ENCODE measurements around the gene PASK.
"Not testable (repeated sequence)": the region's sequence is repeated elsewhere in the genome, so short reads cannot be mapped to it uniquely, and the experiment has no call there.

The PASK gene

DNA sequence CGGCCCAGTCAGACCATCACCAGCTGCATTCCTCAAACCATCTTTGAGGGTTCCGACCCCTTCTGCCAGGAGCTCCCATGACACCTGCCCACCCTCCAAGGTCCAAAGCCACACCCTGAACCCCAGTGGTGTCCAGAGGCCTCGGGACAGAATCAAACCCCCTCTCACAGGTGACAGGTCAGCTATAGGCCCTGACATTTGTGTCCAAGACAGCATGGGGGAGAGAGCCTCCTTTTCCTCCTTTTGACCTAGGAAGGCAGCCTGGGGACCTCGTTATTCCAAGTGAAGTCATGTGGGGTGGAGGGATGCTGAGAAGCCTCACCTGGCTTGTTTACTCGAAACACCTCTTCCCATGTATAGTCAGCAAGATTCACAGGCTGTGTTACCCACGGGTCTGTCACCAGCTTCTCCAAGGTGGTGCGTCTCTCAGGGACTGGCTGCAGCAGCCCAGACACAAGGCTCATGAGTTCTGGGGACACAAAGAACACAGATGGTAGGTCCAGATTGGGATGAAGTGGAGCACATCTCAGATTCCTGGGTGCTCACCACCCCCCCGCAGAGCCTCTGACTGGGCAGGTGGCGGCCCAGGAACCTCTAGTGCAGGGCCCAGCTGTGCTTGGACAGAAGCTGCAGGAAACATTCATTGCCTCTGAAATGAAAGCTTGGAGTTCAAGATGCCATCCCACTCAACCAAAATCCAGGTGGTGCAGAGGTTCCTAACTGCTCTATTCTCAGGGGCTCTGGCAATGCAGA is 42.1 kb downstream of the PASK start:
- H3K4me3 ChIP-seq (ENCODE audit: low read depth, low read length), result no peak overlapping the region
- DNase-seq (ENCODE audit: low read depth), result no peak
- in situ Hi-C loops (cut with HindIII; ENCODE audit: low sequenced_read_pairs), result no loop called here
- TF ChIP-seq, protein P1, sequence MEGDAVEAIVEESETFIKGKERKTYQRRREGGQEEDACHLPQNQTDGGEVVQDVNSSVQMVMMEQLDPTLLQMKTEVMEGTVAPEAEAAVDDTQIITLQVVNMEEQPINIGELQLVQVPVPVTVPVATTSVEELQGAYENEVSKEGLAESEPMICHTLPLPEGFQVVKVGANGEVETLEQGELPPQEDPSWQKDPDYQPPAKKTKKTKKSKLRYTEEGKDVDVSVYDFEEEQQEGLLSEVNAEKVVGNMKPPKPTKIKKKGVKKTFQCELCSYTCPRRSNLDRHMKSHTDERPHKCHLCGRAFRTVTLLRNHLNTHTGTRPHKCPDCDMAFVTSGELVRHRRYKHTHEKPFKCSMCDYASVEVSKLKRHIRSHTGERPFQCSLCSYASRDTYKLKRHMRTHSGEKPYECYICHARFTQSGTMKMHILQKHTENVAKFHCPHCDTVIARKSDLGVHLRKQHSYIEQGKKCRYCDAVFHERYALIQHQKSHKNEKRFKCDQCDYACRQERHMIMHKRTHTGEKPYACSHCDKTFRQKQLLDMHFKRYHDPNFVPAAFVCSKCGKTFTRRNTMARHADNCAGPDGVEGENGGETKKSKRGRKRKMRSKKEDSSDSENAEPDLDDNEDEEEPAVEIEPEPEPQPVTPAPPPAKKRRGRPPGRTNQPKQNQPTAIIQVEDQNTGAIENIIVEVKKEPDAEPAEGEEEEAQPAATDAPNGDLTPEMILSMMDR (IDR thresholded peaks at IDR 0.05; ENCODE audit: low read depth, low read length, missing control alignments), result no peak

DNA sequence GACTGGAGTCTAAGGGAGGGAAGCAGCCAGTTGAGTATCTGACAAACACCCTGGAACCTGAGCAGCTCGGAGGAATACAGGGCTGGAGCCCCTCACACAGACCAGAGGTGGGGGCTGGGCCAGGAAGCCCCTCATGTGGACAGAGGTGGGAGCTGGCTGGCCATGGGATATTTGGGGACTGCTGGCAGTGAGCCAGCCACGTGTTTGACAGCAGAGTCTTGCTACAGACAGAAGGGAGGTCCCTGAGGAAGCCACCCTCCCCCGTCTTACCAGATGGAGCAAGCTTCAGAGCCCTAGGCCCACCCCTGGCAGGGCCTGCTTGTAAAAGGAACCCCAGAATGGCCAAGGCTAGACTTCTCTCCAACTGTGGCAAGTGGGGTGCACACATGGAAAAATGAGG is 43.6 kb downstream of the PASK start:
- DNase-seq (ENCODE audit: low read depth), result no peak
- no peak overlapping the region for H3K4me3 ChIP-seq (ENCODE audit: low read depth, low read length)
- in situ Hi-C loops (cut with HindIII; ENCODE audit: low sequenced_read_pairs), result no loop called here
- TF ChIP-seq, protein P1 (IDR thresholded peaks at IDR 0.05; ENCODE audit: low read depth, low read length, missing control alignments), result no peak

DNA sequence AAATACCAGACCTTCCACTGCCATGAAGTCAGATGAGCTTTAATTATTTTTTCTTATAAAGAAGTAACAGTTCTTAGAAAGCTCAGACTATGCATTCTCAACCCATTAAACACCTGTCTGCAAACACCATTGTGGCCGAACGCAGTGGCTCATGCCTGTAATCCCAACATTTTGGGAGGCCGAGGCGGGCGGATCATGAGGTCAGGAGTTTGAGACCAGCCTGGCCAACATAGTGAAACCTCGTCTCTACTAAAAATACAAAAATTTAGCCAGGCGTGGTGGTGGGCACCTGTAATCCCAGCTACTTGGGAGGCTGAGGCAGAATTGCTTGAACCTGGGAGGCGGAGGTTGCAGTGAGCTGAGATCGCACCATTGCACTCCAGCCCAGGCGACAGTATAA is 44.7 kb downstream of the PASK start:
- H3K4me3 ChIP-seq (ENCODE audit: low read depth, low read length); DNase-seq (ENCODE audit: low read depth); in situ Hi-C loops (cut with HindIII; ENCODE audit: low sequenced_read_pairs): not testable (repeated sequence)

DNA sequence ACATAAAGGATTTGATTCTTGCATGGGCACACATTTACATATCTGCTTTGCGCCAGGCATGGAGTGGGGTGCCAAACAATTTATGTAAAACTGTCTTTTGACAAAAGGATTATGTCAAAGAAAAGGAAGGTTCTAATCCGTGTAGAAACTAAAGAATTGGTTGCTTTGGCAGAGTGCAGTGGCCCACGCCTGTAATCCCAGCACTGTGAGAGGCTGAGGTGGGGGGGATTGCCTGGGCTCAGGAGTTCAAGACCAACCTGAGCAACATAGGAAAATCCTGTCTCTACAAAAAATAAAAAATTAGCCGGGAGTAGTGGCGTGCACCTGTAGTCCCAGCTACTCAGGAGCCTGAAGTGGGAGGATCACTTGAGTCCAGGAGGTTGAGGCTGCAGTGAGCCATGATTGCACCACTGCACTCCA is 46.1 kb downstream of the PASK start:
- peak overlapping the region; percentile 91 for H3K4me3 ChIP-seq (ENCODE audit: low read depth, low read length)
- DNase-seq (ENCODE audit: low read depth), result no peak
- TF ChIP-seq, protein P1 (IDR thresholded peaks at IDR 0.05; ENCODE audit: low read depth, low read length, missing control alignments), result no peak
- in situ Hi-C loops (cut with HindIII; ENCODE audit: low sequenced_read_pairs), result no loop called here

DNA sequence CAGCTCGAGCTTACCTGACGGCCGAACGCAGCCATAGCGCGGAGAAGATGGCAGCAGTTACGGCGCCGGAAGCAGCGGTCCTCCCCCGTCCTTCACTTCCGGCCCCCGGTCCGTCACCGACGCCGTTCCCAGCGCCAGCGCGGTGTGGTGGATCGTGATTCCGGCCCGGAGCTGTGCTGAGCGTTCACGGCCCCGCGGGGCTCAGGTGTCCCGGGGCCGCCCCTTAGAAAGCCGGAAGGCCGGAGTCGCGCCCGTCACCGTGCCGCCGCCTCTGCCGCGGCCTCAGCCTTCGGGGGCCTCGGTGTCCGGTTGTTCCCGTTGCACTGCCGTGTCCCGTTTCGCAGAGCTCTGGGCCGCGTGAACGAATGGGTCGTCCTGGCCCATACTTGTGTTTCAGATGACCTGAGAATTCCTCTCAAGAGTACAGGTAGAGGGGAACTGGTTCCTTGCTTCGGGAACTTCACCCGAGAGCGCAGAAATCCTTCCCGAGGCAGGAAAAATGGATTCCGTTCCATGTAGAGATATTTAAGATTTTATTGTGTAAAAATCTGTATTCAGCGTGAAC is 47.0 kb downstream of the PASK start, which contains the start of gene MTERF4:
Gene MTERF4, minus strand, starts transcription at position 49 of the 565 bp plus-strand sequence. Its CDS starts 14 bp downstream, at position 35.
- in situ Hi-C loops (cut with HindIII; ENCODE audit: low sequenced_read_pairs), result no loop called here
- TF ChIP-seq, protein P1 (IDR thresholded peaks at IDR 0.05; ENCODE audit: low read depth, low read length, missing control alignments), result no peak
- peak; percentile 40 for DNase-seq (ENCODE audit: low read depth)
- H3K4me3 ChIP-seq (ENCODE audit: low read depth, low read length), result peak within 1 kb of the TSS; percentile 91

DNA sequence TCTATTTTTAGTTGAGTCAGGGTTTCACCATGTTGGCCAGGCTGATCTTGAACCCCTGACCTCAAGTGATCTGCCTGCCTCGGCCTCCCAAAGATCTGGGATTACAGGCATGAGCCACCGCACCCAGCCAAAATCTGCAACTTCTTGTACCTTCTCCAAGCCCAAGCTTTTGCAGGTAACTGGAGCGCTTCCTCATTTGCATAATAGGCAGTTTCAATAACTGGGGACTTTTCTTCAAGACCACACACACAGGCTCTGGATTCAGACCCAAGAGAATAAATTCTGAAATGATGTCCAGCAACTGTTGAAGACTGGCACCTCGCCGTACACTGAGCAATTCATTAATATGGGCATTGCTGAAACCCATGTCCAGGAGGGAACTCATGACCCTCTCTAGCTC is 50.0 kb downstream of the PASK start:
- TF ChIP-seq, protein P1 (IDR thresholded peaks at IDR 0.05; ENCODE audit: low read depth, low read length, missing control alignments), result no peak
- in situ Hi-C loops (cut with HindIII; ENCODE audit: low sequenced_read_pairs), result loop anchor here (5.0 to 25.0 kb wide), 2 partner anchors 43 to 162 kb away; no protein-coding TSS in a partner anchor
- no peak overlapping the region for H3K4me3 ChIP-seq (ENCODE audit: low read depth, low read length)
- no peak for DNase-seq (ENCODE audit: low read depth)

DNA sequence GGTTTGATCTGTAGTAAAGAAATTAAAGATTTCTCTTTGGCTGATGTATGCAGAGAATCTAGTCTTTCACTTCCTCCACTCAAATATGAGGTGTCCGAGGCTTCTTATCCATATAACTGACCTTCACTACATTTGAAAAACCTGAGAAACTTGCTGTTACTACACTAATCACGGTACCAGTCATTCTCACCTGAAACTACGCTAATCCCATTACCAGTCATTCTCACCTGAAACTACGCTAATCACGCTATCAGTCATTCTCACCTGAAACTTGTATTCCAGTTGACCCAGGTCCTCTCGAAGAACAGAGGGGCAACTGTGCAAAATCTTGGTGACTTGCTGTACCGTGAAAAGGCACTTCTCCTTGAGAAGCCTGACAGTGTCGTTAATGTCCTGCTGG is 52.3 kb downstream of the PASK start:
- no peak for DNase-seq (ENCODE audit: low read depth)

More for the DNA sequence above, 52.3 kb downstream of the PASK start:
- no peak overlapping the region for H3K4me3 ChIP-seq (ENCODE audit: low read depth, low read length)
- TF ChIP-seq, protein P1 (IDR thresholded peaks at IDR 0.05; ENCODE audit: low read depth, low read length, missing control alignments), result no peak
- in situ Hi-C loops (cut with HindIII; ENCODE audit: low sequenced_read_pairs), result loop anchor here (5.0 to 25.0 kb wide), 2 partner anchors 45 to 160 kb away; no protein-coding TSS in a partner anchor

All from astrocyte of the cerebellum (primary cell).